Measurements from ENCODE around the gene UBFD1.

Gene UBFD1

GRCh38 chr16:23584186-23585076 is 26.9 kb downstream of the UBFD1 start:
- Histone ChIP-seq H3K18ac (ENCODE audit: low read length) (no peak overlapping the region), H3K27ac (replicated peaks; ENCODE audit: low read length) (no peak overlapping the region), H2AFZ (ENCODE audit: low read length) (no peak overlapping the region), H3K9ac (ENCODE audit: low read depth, low read length, poor library complexity) (no peak overlapping the region), H2BK15ac (ENCODE audit: low read length) (no peak overlapping the region), H3K9me3 (replicated peaks in 1 of 2; ENCODE audit: control insufficient read depth in 2 of 2, insufficient read depth in 1 of 2, low read depth in 1 of 2, low read length in 2 of 2) (no peaks in the 10 kb centered on the region), H3K4me3 (ENCODE audit: low read length in 2 of 2) (no peak overlapping the region), H3K36me3 (replicated peaks in 1 of 2; ENCODE audit: control insufficient read depth in 2 of 2, insufficient read depth in 2 of 2, low read length in 2 of 2) (peaks cover 25 to 81% of the 10 kb centered on the region in 2 donors), H3K23ac (ENCODE audit: low read depth, low read length, poor library complexity) (no peak overlapping the region), H2BK12ac (ENCODE audit: low read length) (no peak overlapping the region), H3K79me1 (ENCODE audit: low read depth, low read length) (peaks cover 2% of the 10 kb centered on the region), H2AK5ac (ENCODE audit: low read depth, low read length) (no peak overlapping the region), H4K91ac (ENCODE audit: low read depth, low read length, poor library complexity) (no peak overlapping the region), H3K4ac (ENCODE audit: low read length) (no peak overlapping the region), H4K8ac (ENCODE audit: low read depth, low read length) (no peak overlapping the region), H2BK5ac (ENCODE audit: low read length) (no peak overlapping the region), H3K4me1 (ENCODE audit: control insufficient read depth in 2 of 2, insufficient read depth in 1 of 2, low read depth in 1 of 2, low read length in 2 of 2) (no peaks in the 10 kb centered on the region), H3K27me3 (ENCODE audit: control insufficient read depth in 3 of 3, insufficient read depth in 3 of 3, low read depth in 1 of 3, low read length in 3 of 3) (no peaks in the 10 kb centered on the region), H3K14ac (ENCODE audit: low read length) (no peak overlapping the region), H2BK120ac (ENCODE audit: low read depth, low read length) (no peak overlapping the region), H3K4me2 (ENCODE audit: insufficient read depth, low read length, poor library complexity, severe bottlenecking) (no peak overlapping the region)
- no peak for DNase-seq (ENCODE audit: low spot score)
- no CpG with 5 or more reads among the region's 14 CpGs for WGBS, 2 donors (ENCODE audit: extremely low coverage in 2 of 2, insufficient read length in 2 of 2, insufficient replicate concordance in 1 of 2)

- Histone ChIP-seq H3K18ac (ENCODE audit: low read length) (no peak overlapping the region), H3K36me3 (replicated peaks in 1 of 2; ENCODE audit: control insufficient read depth in 2 of 2, insufficient read depth in 2 of 2, low read length in 2 of 2) (peaks cover 33 to 84% of the 10 kb centered on the region in 2 donors), H2AFZ (ENCODE audit: low read length) (no peak overlapping the region), H3K23ac (ENCODE audit: low read depth, low read length, poor library complexity) (no peak overlapping the region), H2BK5ac (ENCODE audit: low read length) (no peak overlapping the region), H3K9ac (ENCODE audit: low read depth, low read length, poor library complexity) (no peak overlapping the region), H3K27ac (replicated peaks; ENCODE audit: low read length) (no peak overlapping the region), H3K14ac (ENCODE audit: low read length) (no peak overlapping the region), H3K27me3 (ENCODE audit: control insufficient read depth in 3 of 3, insufficient read depth in 3 of 3, low read depth in 1 of 3, low read length in 3 of 3) (no peaks in the 10 kb centered on the region), H2AK5ac (ENCODE audit: low read depth, low read length) (no peak overlapping the region), H2BK12ac (ENCODE audit: low read length) (no peak overlapping the region), H3K4me2 (ENCODE audit: insufficient read depth, low read length, poor library complexity, severe bottlenecking) (no peak overlapping the region), H2BK15ac (ENCODE audit: low read length) (no peak overlapping the region), H3K79me1 (ENCODE audit: low read depth, low read length) (peaks cover 6% of the 10 kb centered on the region), H3K4me1 (ENCODE audit: control insufficient read depth in 2 of 2, insufficient read depth in 1 of 2, low read depth in 1 of 2, low read length in 2 of 2) (no peaks in the 10 kb centered on the region), H4K8ac (ENCODE audit: low read depth, low read length) (no peak overlapping the region), H2BK120ac (ENCODE audit: low read depth, low read length) (no peak overlapping the region), H3K4ac (ENCODE audit: low read length) (no peak overlapping the region), H4K91ac (ENCODE audit: low read depth, low read length, poor library complexity) (no peak overlapping the region), H3K4me3 (ENCODE audit: low read length in 2 of 2) (no peak overlapping the region), H3K9me3 (replicated peaks in 1 of 2; ENCODE audit: control insufficient read depth in 2 of 2, insufficient read depth in 1 of 2, low read depth in 1 of 2, low read length in 2 of 2) (no peaks in the 10 kb centered on the region)
- WGBS, 2 donors (ENCODE audit: extremely low coverage in 2 of 2, insufficient read length in 2 of 2, insufficient replicate concordance in 1 of 2), result no CpG with 5 or more reads among the region's 5 CpGs
- DNase-seq (ENCODE audit: low spot score), result no peak
These were observed 30.2 kb downstream of the UBFD1 start for GRCh38 chr16:23587726-23588125.

GRCh38 chr16:23590181-23590580 is 32.7 kb downstream of the UBFD1 start:
- WGBS, 2 donors (ENCODE audit: extremely low coverage in 2 of 2, insufficient read length in 2 of 2, insufficient replicate concordance in 1 of 2), result no CpG with 5 or more reads among the region's 3 CpGs
- H2BK120ac ChIP-seq (ENCODE audit: low read depth, low read length), result no peak overlapping the region

GRCh38 chr16:23594186-23594585 is 36.7 kb downstream of the UBFD1 start:
- Histone ChIP-seq H3K27me3 (ENCODE audit: control insufficient read depth in 3 of 3, insufficient read depth in 3 of 3, low read depth in 1 of 3, low read length in 3 of 3) (no peaks in the 10 kb centered on the region), H2AFZ (ENCODE audit: low read length) (no peak overlapping the region), H2BK12ac (ENCODE audit: low read length) (no peak overlapping the region), H3K4me3 (ENCODE audit: low read length in 2 of 2) (no peak overlapping the region), H3K4me1 (ENCODE audit: control insufficient read depth in 2 of 2, insufficient read depth in 1 of 2, low read depth in 1 of 2, low read length in 2 of 2) (peaks cover 4 to 10% of the 10 kb centered on the region in 2 donors), H3K9me3 (replicated peaks in 1 of 2; ENCODE audit: control insufficient read depth in 2 of 2, insufficient read depth in 1 of 2, low read depth in 1 of 2, low read length in 2 of 2) (no peaks in the 10 kb centered on the region), H3K79me1 (ENCODE audit: low read depth, low read length) (peaks cover 8% of the 10 kb centered on the region), H3K9ac (ENCODE audit: low read depth, low read length, poor library complexity) (no peak overlapping the region), H3K18ac (ENCODE audit: low read length) (no peak overlapping the region), H2BK5ac (ENCODE audit: low read length) (no peak overlapping the region), H3K36me3 (replicated peaks in 1 of 2; ENCODE audit: control insufficient read depth in 2 of 2, insufficient read depth in 2 of 2, low read length in 2 of 2) (peaks cover 21 to 53% of the 10 kb centered on the region in 2 donors), H4K91ac (ENCODE audit: low read depth, low read length, poor library complexity) (no peak overlapping the region), H2AK5ac (ENCODE audit: low read depth, low read length) (no peak overlapping the region), H3K27ac (replicated peaks; ENCODE audit: low read length) (no peak overlapping the region), H3K4ac (ENCODE audit: low read length) (no peak overlapping the region), H3K23ac (ENCODE audit: low read depth, low read length, poor library complexity) (no peak overlapping the region), H3K14ac (ENCODE audit: low read length) (no peak overlapping the region), H4K8ac (ENCODE audit: low read depth, low read length) (no peak overlapping the region), H3K4me2 (ENCODE audit: insufficient read depth, low read length, poor library complexity, severe bottlenecking) (no peak overlapping the region), H2BK120ac (ENCODE audit: low read depth, low read length) (no peak overlapping the region), H2BK15ac (ENCODE audit: low read length) (no peak overlapping the region)
- no peak for DNase-seq (ENCODE audit: low spot score)
- no CpG with 5 or more reads among the region's 12 CpGs for WGBS, 2 donors (ENCODE audit: extremely low coverage in 2 of 2, insufficient read length in 2 of 2, insufficient replicate concordance in 1 of 2)

More at GRCh38 chr16:23590181-23590580, 32.7 kb downstream of the UBFD1 start:
- no peak overlapping the region for H4K8ac ChIP-seq (ENCODE audit: low read depth, low read length)
- no peak for DNase-seq (ENCODE audit: low spot score)
- no peak overlapping the region for H3K9ac ChIP-seq (ENCODE audit: low read depth, low read length, poor library complexity)
- no peak overlapping the region for H3K4ac ChIP-seq (ENCODE audit: low read length)
- no peaks in the 10 kb centered on the region for H3K27me3 ChIP-seq (ENCODE audit: control insufficient read depth in 3 of 3, insufficient read depth in 3 of 3, low read depth in 1 of 3, low read length in 3 of 3)
- H3K23ac ChIP-seq (ENCODE audit: low read depth, low read length, poor library complexity), result no peak overlapping the region
- no peak overlapping the region for H3K14ac ChIP-seq (ENCODE audit: low read length)
- no peak overlapping the region for H2BK5ac ChIP-seq (ENCODE audit: low read length)
- H3K36me3 ChIP-seq (replicated peaks in 1 of 2; ENCODE audit: control insufficient read depth in 2 of 2, insufficient read depth in 2 of 2, low read length in 2 of 2), result peaks cover 29 to 91% of the 10 kb centered on the region in 2 donors
- H3K27ac ChIP-seq (replicated peaks; ENCODE audit: low read length), result no peak overlapping the region
- H2AK5ac ChIP-seq (ENCODE audit: low read depth, low read length), result no peak overlapping the region
- no peak overlapping the region for H3K4me2 ChIP-seq (ENCODE audit: insufficient read depth, low read length, poor library complexity, severe bottlenecking)
- H2AFZ ChIP-seq (ENCODE audit: low read length), result no peak overlapping the region
- H3K4me1 ChIP-seq (ENCODE audit: control insufficient read depth in 2 of 2, insufficient read depth in 1 of 2, low read depth in 1 of 2, low read length in 2 of 2), result peaks cover 2% of the 10 kb centered on the region in 2 donors
- H2BK15ac ChIP-seq (ENCODE audit: low read length), result no peak overlapping the region
- H3K18ac ChIP-seq (ENCODE audit: low read length), result no peak overlapping the region
- H3K9me3 ChIP-seq (replicated peaks in 1 of 2; ENCODE audit: control insufficient read depth in 2 of 2, insufficient read depth in 1 of 2, low read depth in 1 of 2, low read length in 2 of 2), result no peaks in the 10 kb centered on the region
- H4K91ac ChIP-seq (ENCODE audit: low read depth, low read length, poor library complexity), result no peak overlapping the region
- peak overlapping the region in 1 of 2 donors; percentile 22 for H3K4me3 ChIP-seq (ENCODE audit: low read length in 2 of 2)
- no peak overlapping the region for H2BK12ac ChIP-seq (ENCODE audit: low read length)
- H3K79me1 ChIP-seq (ENCODE audit: low read depth, low read length), result peaks cover 6% of the 10 kb centered on the region
